Astrocyte of the cerebellum (primary cell): ENCODE measurements around the gene PSMB2.

Experiments
- DNase-seq: peaks from one replicate; pipeline ENCODE4 v3.0.0-alpha.2; 2011; ENCODE audit warnings: low read depth
- H3K4me3 ChIP-seq: 2 replicates; pipeline ENCODE4 v1.5.1; 2011; ENCODE audit warnings: mild to moderate bottlenecking, low read depth, low read length, moderate library complexity
- in situ Hi-C: cut with HindIII; loops from 2 replicates; pipeline ENCODE4 v1.10.0; 2017; ENCODE audit warnings: low sequenced_read_pairs
- TF ChIP-seq, protein P1 (sequence below): IDR thresholded peaks from 2 replicates; pipeline ENCODE4 v1.5.1; 2012; ENCODE audit warnings: low read length, low read depth, moderate library complexity, mild to moderate bottlenecking; ENCODE audit errors: missing control alignments

The PSMB2 gene

DNA sequence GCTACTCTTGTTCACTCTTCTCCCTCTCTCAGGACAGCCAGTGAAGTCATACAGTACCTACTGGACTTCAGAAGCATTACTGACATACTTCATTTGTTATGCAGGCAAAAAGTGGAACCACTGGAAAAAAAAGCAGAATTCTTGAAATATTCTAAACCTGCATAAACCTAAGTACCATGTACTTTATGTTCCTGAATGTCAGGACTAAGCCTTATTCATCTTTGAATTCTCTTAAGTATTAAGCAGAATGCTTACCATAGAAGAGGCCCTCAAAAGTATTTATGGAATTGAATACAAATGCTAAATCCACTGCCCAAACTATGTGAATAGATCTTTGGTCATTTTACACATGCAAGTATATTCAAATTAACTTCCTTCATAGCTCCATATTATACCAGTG is 7.8 kb downstream of the PSMB2 start:
- no peak for DNase-seq
- in situ Hi-C loops: no loop called here
- TF ChIP-seq, protein P1, sequence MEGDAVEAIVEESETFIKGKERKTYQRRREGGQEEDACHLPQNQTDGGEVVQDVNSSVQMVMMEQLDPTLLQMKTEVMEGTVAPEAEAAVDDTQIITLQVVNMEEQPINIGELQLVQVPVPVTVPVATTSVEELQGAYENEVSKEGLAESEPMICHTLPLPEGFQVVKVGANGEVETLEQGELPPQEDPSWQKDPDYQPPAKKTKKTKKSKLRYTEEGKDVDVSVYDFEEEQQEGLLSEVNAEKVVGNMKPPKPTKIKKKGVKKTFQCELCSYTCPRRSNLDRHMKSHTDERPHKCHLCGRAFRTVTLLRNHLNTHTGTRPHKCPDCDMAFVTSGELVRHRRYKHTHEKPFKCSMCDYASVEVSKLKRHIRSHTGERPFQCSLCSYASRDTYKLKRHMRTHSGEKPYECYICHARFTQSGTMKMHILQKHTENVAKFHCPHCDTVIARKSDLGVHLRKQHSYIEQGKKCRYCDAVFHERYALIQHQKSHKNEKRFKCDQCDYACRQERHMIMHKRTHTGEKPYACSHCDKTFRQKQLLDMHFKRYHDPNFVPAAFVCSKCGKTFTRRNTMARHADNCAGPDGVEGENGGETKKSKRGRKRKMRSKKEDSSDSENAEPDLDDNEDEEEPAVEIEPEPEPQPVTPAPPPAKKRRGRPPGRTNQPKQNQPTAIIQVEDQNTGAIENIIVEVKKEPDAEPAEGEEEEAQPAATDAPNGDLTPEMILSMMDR: no peak
- H3K4me3 ChIP-seq: no peak overlapping the region

DNA sequence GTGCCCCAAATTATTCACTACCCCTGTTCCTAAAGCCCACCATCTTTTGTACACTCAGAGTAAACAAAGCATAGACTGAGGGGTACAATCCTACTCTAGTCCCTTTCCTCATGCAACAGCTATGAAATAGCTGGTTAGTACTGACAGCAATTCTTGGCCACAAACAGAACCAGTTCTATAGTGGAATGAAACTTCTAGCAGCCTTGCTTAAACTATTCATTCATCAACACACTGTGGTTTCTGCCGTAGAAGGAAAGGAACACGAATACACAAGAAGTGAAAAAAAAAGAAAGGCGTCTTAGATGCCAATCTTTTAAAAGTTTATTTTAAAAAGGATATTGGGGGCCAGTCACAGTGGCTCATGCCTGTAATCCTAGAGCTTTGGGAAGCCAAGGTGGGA is 9.9 kb downstream of the PSMB2 start:
- TF ChIP-seq, protein P1: no peak
- in situ Hi-C loops: no loop called here
- no peak for DNase-seq
- H3K4me3 ChIP-seq: no peak overlapping the region

DNA sequence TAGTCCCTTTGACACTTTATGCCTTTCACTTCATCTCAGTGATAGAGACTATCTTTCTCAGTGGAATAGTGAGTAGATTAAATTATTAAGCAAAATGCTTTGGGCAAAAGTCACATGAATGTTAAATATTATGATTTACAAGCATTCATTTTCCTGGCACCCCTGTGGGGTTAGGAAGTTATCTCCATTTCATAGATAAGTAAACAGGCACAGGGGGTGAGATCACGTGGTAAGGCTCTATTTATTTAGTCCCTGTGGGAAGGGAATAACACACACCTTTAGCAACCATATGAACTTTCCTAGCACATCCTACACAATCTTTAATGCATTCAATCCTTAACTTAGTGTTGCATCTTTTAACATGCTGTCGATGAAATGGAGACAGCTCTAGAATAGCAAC is 12.3 kb downstream of the PSMB2 start:
- TF ChIP-seq, protein P1: no peak
- no peak overlapping the region for H3K4me3 ChIP-seq
- no peak for DNase-seq
- in situ Hi-C loops: no loop called here

DNA sequence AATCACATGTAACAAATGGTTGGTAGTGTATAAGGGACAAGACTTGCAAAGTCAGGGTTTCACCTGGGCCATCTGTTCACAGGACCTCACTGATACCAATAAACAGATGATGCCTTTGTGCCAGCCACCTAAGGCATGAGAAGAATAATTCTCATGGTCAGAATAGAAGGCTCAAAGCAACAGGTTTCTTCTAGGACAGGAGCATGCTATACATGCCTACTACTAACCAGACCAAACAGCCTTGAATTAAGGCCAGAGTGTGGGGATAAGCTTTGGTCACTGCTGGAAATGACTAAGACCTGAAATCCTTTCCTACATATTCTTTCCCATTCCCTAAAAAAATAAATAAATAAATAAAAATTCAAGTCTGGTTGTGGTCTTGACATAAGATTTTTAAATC is 17.5 kb downstream of the PSMB2 start:
- in situ Hi-C loops: no loop called here
- no peak overlapping the region for H3K4me3 ChIP-seq
- TF ChIP-seq, protein P1: no peak
- DNase-seq: no peak

DNA sequence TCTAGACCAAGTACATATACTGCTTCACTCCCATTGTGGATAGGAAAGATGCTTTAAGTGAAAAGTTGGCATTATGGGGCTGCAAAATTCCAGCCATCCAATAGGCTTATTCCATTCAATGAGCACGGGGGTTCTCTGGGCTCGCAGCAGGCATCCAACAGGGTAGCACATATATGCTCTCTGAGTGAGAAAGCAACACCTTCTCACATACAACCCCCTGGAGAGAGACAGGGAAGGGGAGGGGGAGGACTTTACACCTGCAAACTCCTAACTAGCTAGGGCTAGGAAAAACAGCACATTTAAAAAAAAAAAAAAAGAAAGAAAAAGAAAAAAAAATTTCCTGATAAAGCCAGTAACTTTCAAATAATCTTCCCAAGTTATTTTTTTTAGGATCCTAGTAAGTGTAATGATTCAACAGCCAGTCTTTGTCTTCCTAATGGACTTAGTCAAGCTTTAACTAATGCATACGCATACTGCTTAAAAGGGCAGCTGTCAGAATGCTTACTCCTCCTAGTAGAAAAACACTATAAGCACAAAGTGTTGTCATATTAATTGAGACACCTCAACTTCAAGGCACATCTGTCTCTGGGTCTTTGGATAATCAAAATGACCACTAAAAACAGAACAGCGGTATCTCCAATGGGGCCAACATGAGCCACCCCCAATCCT is 18.7 kb downstream of the PSMB2 start:
- in situ Hi-C loops: no loop called here
- no peak for DNase-seq
- TF ChIP-seq, protein P1: no peak
- H3K4me3 ChIP-seq: no peak overlapping the region

DNA sequence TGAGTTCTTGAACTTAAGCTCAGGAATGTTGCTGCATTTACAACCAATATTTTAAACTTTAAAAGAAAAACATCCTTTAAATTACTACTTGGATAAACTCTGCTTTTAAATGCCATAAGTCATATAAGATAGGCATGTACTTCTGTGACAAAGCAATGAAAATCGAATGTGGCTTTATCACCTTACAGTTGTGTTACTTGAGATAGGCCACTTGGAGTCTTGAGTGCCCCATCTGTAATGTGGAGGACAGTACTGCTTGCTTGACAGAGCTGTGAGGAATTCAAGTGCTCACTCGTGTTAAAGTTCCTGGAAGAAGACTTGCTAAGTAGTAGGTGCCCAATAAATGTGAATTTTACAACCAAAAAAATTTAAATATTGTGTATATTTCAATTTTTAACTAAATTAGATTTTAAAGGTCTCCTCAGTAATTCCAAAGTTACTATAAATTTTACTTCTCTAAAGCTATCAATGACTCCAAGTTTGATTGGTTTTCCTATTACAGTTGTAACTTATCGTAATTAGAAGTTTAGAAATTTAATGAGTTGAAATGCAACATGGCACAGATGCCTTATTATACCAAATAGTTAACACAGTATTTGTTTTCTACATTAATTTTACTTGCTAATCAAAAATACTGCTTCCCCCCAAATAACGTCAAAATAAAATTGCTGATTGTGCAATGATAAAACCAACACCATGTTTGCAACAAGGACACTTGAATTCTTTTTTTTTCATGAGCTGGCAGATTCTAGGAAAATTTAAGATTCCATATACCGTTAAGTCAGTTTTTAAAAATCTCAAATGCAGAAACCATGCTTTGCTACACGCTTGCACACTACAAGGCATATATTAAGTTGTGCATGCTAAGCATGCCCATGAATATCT is 21.8 kb downstream of the PSMB2 start:
- DNase-seq: no peak
- in situ Hi-C loops: no loop called here
- TF ChIP-seq, protein P1: no peak
- H3K4me3 ChIP-seq: no peak overlapping the region
